Measurements from ENCODE around the gene ZBTB34. TPM values are rescaled to one million over a fixed set of nuclear protein-coding genes. Genes with fewer than 3 reads are reported as not detected.

The ZBTB34 gene
- total and polyA plus RNA-seq, 2 of the 4 experiments (the other 2 are of a cell fraction): 2.7 to 3.1 TPM

GRCh38 chr9:126893079-126893478, 32.6 kb downstream of the ZBTB34 start:
- H3K4me1 ChIP-seq (ENCODE audit: control insufficient read depth, insufficient read depth, low read length): no peaks in the 10 kb centered on the region
- no peaks in the 10 kb centered on the region for H3K9me1 ChIP-seq (ENCODE audit: insufficient read depth, low read length)
- CTCF ChIA-PET: no interaction called here
- H3K79me1 ChIP-seq (ENCODE audit: low read depth in 1 of 2, low read length in 2 of 2): no peaks in the 10 kb centered on the region
- H3K23ac ChIP-seq (ENCODE audit: low read depth, low read length): no peak overlapping the region
- H2BK15ac ChIP-seq (ENCODE audit: low read depth, low read length): no peak overlapping the region
- no peaks in the 10 kb centered on the region for H3K27me3 ChIP-seq (ENCODE audit: control insufficient read depth, insufficient read depth, low read length)
- peak; percentile 41 for TF ChIP-seq RAD21 (IDR thresholded peaks at IDR 0.05; ENCODE audit: low read length)
- no peak for TF ChIP-seq RFX5 (IDR thresholded peaks at IDR 0.05; ENCODE audit: low read depth, low read length)
- TF ChIP-seq CTCF (conservative IDR thresholded peaks at IDR 0.05; ENCODE audit: low read depth, low read length): peak; percentile 45; the same call in 1 of the 2 replicates
- TF ChIP-seq FOS (IDR thresholded peaks at IDR 0.05; ENCODE audit: low read depth, low read length): no peak
- TF ChIP-seq SMC3 (IDR thresholded peaks at IDR 0.05; ENCODE audit: low read depth, low read length): peak; percentile 11; the same call in 1 of the 2 replicates
- POLR2A ChIA-PET (ENCODE audit: unreplicated experiment): no interaction called here
- no peak overlapping the region for H2AK9ac ChIP-seq (replicated peaks; ENCODE audit: low read depth, low read length, poor library complexity)
- no peak overlapping the region for H4K8ac ChIP-seq (ENCODE audit: low read depth in 2 of 2, low read length in 2 of 2)
- H2BK5ac ChIP-seq (ENCODE audit: low read depth, low read length, poor library complexity, severe bottlenecking): no peak overlapping the region
- no peak overlapping the region for H4K91ac ChIP-seq (ENCODE audit: insufficient read depth, low read depth, low read length)
- dilution Hi-C loops (cut with HindIII; ENCODE audit: low sequenced_read_pairs, unreplicated experiment): no loop called here
- no peak overlapping the region for H3K18ac ChIP-seq (ENCODE audit: low read depth, low read length)
- no peak overlapping the region for H2BK20ac ChIP-seq (ENCODE audit: low read depth, low read length)
- no peak overlapping the region for H3K56ac ChIP-seq (ENCODE audit: extremely low read depth, insufficient read depth, low read length)
- 41% methylated on average over 5 of the region's 5 CpGs; no CpG with 5 or more reads in 1 of the 2 experiments for WGBS, 2 experiments (ENCODE audit: extremely low coverage in 2 of 2, insufficient read length in 1 of 2)
- no TSS peak for BruUV-seq (replicated peaks)
- H3K9me3 ChIP-seq (ENCODE audit: control insufficient read depth, insufficient read depth, low read length): no peaks in the 10 kb centered on the region
- no peak overlapping the region for H3K14ac ChIP-seq (replicated peaks; ENCODE audit: low read depth, low read length)
- H3K27ac ChIP-seq (ENCODE audit: insufficient read depth, low read length): no peak overlapping the region
- H3K4ac ChIP-seq (ENCODE audit: low read depth, low read length): no peak overlapping the region
- H3K4me2 ChIP-seq (ENCODE audit: low read depth, low read length): no peak overlapping the region
- H4K20me1 ChIP-seq (ENCODE audit: insufficient read depth, low read length): no peaks in the 10 kb centered on the region
- no peak overlapping the region for H4K5ac ChIP-seq (ENCODE audit: low read depth, low read length)
- no peak overlapping the region for H2BK120ac ChIP-seq (ENCODE audit: low read depth, low read length)
- ATAC-seq (ENCODE audit: low read depth) (no peak), DNase-seq (no peak)
- in situ Hi-C loops (cut with MboI; ENCODE audit: low sequenced_read_pairs): no loop called here
- H2AK5ac ChIP-seq (ENCODE audit: low read depth, low read length): no peak overlapping the region
- H3K4me3 ChIP-seq (ENCODE audit: insufficient read depth, low read depth, low read length): no peak overlapping the region
- no peak overlapping the region for H3K9ac ChIP-seq (ENCODE audit: low read depth, low read length)
- no peaks in the 10 kb centered on the region for H3K36me3 ChIP-seq (ENCODE audit: control insufficient read depth, insufficient read depth, low read length)
- no peak overlapping the region for H2AFZ ChIP-seq (replicated peaks; ENCODE audit: low read length, poor library complexity)
- intact Hi-C loops (cut with micrococcal nuclease): loop anchor here (1.0 kb wide), 1 partner anchor 306 kb away; no protein-coding TSS in a partner anchor
